Pancreas (tissue), 10 donors: ENCODE data around the gene KDR. TPM values are rescaled to one million over a fixed set of nuclear protein-coding genes. Genes with fewer than 3 reads are reported as not detected.

ENCODE experiments used
- ATAC-seq, 4 donors: fragments of 200-7000 bp; cut with Tn5 transposase; one replicate each; pipeline versions ENCODE4 v1.8.0 to v1.9.1; 2020; ENCODE audit warnings: mild to moderate bottlenecking in 4 of 4, moderate library complexity in 4 of 4
- DNase-seq, 6 donors: peaks; one replicate each; pipeline ENCODE4 v3.0.0-alpha.2; 2020
- FAIRE-seq: peaks from 2 replicates; lab custom pipeline; 2012; peaks lifted over from hg19 to GRCh38; lab: Jason Lieb, UNC
- H3K27ac ChIP-seq, 4 donors: fragments of 200-600 bp; sonication (generic); 1 replicate in 3 of 4; 2 replicates in 1 of 4; pipeline versions ENCODE4 v1.5.0 to v1.8.0; 2020
- H3K27me3 ChIP-seq, 4 donors: fragments of 200-600 bp; one replicate each; pipeline ENCODE4 v1.8.0; 2021
- H3K36me3 ChIP-seq, 3 donors: fragments of 200-600 bp; sonication (generic) in 1 of 3; one replicate each; pipeline versions ENCODE4 v1.5.0 to v1.8.0; 2020 to 2021
- H3K4me1 ChIP-seq, 3 donors: fragments of 200-600 bp; one replicate each; pipeline ENCODE4 v1.8.0; 2021
- H3K4me3 ChIP-seq, 4 donors: fragments of 200-600 bp; sonication (generic) in 2 of 4; one replicate each; pipeline versions ENCODE4 v1.5.0 to v1.8.0; 2020 to 2021
- H3K9me3 ChIP-seq, 4 donors: fragments of 200-600 bp; one replicate each; pipeline ENCODE4 v1.8.0; 2021
- CTCF ChIP-seq, 4 donors: fragments of 200-600 bp; sonication (generic) in 3 of 4; IDR thresholded peaks; one replicate each; pipeline versions ENCODE4 v1.5.0 to v1.8.0; 2021; ENCODE audit warnings: antibody characterized with exemption in 4 of 4
- WGBS, 2 donors: extraction: QIAGEN DNeasy Blood & Tissue Kit; methylation state at CpG; one replicate each; pipeline ENCODE4 v1.1.7; 2013; 5-methylcytosine and 5-hydroxymethylcytosine counted together
- intact Hi-C, 3 donors: fragments of 100-400 bp; cut with DNase I; formaldehyde crosslinking; loops; one replicate each; pipeline versions ENCODE4 v1.11.1 to v1.14.2; 2022
- polyA plus RNA-seq, 2 donors: library from polyadenylated mRNA; stranded (reverse); fragments of 200-250 nt; gene quantifications; one replicate each; pipeline ENCODE4 v1.2.3, GENCODE V29; 2013
- total RNA-seq, 6 donors: library from RNA; stranded (reverse); fragmentation: NEBNext Ultra II Directional in 4 of 6; extraction: Animal tissue kit (Norgen Biotek cat#: 25700) in 4 of 6; gene quantifications; one replicate each; pipeline versions ENCODE4 v1.2.1 to v1.2.4, GENCODE V29; 2021 to 2023
- donor health status: healthy with polysubstance abuse.
- donor health status: DM: no; HTN: no; CAD: no; lungs with moderate emphysema.
- donor health status: DM: no; HTN: no; CAD: no.
- donor health status: control.
- donor health status: control.
- donor health status: Bipolar disorder and iron deficiency.
- donor health status: DM: yes; HTN: yes; CAD: no.
- donor health status: DM: no; HTN: no; CAD: no.
- donor health status: DM: no; HTN: no; CAD: no.
- donor health status: DM: yes; HTN: yes; CAD: no.

Gene KDR
- total and polyA plus RNA-seq, 8 donors, result 1.6 to 9.1 (median 4.8) TPM

GRCh38 chr4:55033296-55033695 is 92.1 kb downstream of the KDR start:
- H3K4me1 ChIP-seq, result no peaks in the 10 kb centered on the region
- no peaks in the 10 kb centered on the region for H3K27me3 ChIP-seq
- DNase-seq, result no peak
- H3K4me3 ChIP-seq, result no peak overlapping the region
- no peak for TF ChIP-seq CTCF (IDR thresholded peaks at IDR 0.05)
- whole genome bisulfite sequencing, 2 donors, result 52 to 55% methylated on average over 8 of the region's 8 CpGs
- H3K9me3 ChIP-seq, result no peaks in the 10 kb centered on the region
- FAIRE-seq, result no peak
- no peak overlapping the region for H3K27ac ChIP-seq
- intact Hi-C loops, result no loop called here
- no peak for ATAC-seq
- no peaks in the 10 kb centered on the region for H3K36me3 ChIP-seq

GRCh38 chr4:55032788-55033187 is 92.6 kb downstream of the KDR start:
- Histone ChIP-seq H3K4me3 (no peak overlapping the region), H3K27me3 (no peaks in the 10 kb centered on the region), H3K4me1 (no peaks in the 10 kb centered on the region), H3K9me3 (no peaks in the 10 kb centered on the region), H3K27ac (no peak overlapping the region), H3K36me3 (no peaks in the 10 kb centered on the region)
- no peak for DNase-seq
- intact Hi-C loops, result no loop called here
- ATAC-seq, result no peak
- 46 to 65% methylated on average over 1 of the region's 1 CpG for WGBS, 2 donors
- TF ChIP-seq CTCF (IDR thresholded peaks at IDR 0.05), result no peak
- no peak for FAIRE-seq

GRCh38 chr4:55032179-55032578 is 93.2 kb downstream of the KDR start:
- Histone ChIP-seq H3K4me1 (no peaks in the 10 kb centered on the region), H3K27ac (no peak overlapping the region), H3K4me3 (no peak overlapping the region), H3K9me3 (no peaks in the 10 kb centered on the region), H3K27me3 (no peaks in the 10 kb centered on the region), H3K36me3 (no peaks in the 10 kb centered on the region)
- 40 to 65% methylated on average over 5 of the region's 5 CpGs for WGBS, 2 donors
- DNase-seq, result no peak
- no peak for TF ChIP-seq CTCF (IDR thresholded peaks at IDR 0.05)
- no peak for ATAC-seq
- no peak for FAIRE-seq
- intact Hi-C loops, result no loop called here

- Histone ChIP-seq H3K27ac (no peak overlapping the region), H3K4me3 (no peak overlapping the region), H3K9me3 (no peaks in the 10 kb centered on the region), H3K27me3 (no peaks in the 10 kb centered on the region), H3K4me1 (no peaks in the 10 kb centered on the region), H3K36me3 (no peaks in the 10 kb centered on the region)
- no peak for DNase-seq
- 53 to 54% methylated on average over 5 of the region's 5 CpGs for WGBS, 2 donors
- intact Hi-C loops, result no loop called here
- no peak for TF ChIP-seq CTCF (IDR thresholded peaks at IDR 0.05)
- FAIRE-seq, result no peak
- ATAC-seq, result no peak
These were observed 94.2 kb downstream of the KDR start for GRCh38 chr4:55031158-55031557.

GRCh38 chr4:55030589-55030988 is 94.8 kb downstream of the KDR start:
- 5 to 15% methylated on average over 1 of the region's 1 CpG for WGBS, 2 donors
- no peak for FAIRE-seq
- TF ChIP-seq CTCF (IDR thresholded peaks at IDR 0.05), result no peak

More at GRCh38 chr4:55030589-55030988, 94.8 kb downstream of the KDR start:
- ATAC-seq (peak; percentile 26 to 67 (median 52)), DNase-seq (no peak)
- H3K27me3 ChIP-seq, result no peaks in the 10 kb centered on the region
- no peaks in the 10 kb centered on the region for H3K9me3 ChIP-seq
- no peaks in the 10 kb centered on the region for H3K36me3 ChIP-seq
- H3K4me1 ChIP-seq, result no peaks in the 10 kb centered on the region
- intact Hi-C loops, result no loop called here
- no peak overlapping the region for H3K4me3 ChIP-seq
- no peak overlapping the region for H3K27ac ChIP-seq
